ENCODE data around the gene STAG1.

Gene STAG1

DNA sequence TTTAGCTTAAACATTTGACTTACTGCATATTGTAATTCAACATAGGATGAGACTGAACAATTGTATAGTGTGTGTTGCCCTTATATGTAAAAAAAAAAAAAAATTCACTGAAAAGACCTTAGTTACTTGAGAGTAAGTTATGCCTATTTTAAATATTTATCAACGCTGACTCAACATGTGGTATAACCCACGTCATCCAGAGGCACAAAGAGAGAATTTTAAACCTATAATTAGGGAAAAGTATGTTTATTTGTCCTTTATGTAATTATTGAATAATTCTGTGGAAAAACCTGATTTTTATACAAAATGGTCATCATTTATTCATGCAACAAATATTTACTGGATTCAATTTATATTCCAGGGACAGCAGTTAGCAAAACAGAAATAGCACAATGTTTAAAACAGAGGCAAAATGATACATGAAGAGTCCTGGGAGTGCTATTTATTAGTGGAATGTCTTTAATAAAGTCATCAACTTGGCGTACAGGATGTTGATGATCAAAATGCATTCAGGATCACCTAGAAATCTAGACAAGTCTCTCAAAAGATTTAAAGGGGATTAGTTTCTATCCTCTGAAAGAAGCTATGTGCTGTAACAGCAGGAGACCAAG, 278.4 kb downstream of the STAG1 start:
- H3K27ac ChIP-seq: no peak overlapping the region
- TF ChIP-seq ZFX (IDR thresholded peaks at IDR 0.05; ENCODE audit: borderline replicate concordance): no peak
- no peak for TF ChIP-seq CTCF (IDR thresholded peaks at IDR 0.05)

DNA sequence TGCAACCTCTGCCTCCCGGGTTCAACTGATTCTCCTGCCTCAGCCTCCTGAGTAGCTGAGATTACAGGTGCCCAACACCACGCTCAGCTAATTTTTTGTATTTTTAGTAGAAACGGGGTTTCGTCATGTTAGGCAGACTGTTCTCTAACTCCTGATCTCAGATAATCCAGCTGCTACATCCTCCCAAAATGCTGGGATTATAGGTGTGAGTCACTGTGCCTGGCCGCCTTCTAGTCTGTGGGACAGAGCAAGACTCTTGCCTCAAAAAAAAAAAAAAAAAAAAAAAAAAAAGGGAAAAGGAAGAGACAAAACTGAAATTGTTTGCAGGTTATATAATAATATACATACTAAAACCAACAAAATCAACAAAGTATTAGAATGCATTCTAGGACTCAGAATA, 286.9 kb downstream of the STAG1 start:
- TF ChIP-seq ZFX (IDR thresholded peaks at IDR 0.05; ENCODE audit: borderline replicate concordance) (no peak), CTCF (IDR thresholded peaks at IDR 0.05) (no peak)
- H3K27ac ChIP-seq: no peak overlapping the region

DNA sequence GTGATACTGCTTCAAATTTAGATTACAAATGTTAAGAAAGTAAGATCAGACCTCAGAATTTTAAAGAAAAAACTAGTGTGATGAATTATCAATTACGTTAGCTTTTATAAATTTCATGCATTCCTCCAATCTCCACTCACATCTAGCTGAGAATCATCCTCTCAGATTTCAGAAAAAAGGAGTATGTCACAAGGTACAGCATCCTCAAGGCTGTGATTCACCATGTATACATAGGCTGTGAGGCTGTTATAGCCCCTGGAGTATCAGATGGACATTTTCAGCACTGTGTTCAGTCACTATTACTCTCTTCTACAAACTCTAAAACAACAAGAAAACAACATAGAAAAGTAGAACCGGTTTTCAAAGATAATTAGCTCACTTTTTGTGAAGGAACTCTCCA, 287.7 kb downstream of the STAG1 start:
- H3K27ac ChIP-seq: no peak overlapping the region
- TF ChIP-seq ZFX (IDR thresholded peaks at IDR 0.05; ENCODE audit: borderline replicate concordance) (no peak), CTCF (IDR thresholded peaks at IDR 0.05) (no peak)

GRCh38 chr3:136463170-136463569, 289.0 kb downstream of the STAG1 start:
- no peak overlapping the region for H3K27ac ChIP-seq
- no peak for TF ChIP-seq ZFX (IDR thresholded peaks at IDR 0.05; ENCODE audit: borderline replicate concordance)
- no peak for TF ChIP-seq CTCF (IDR thresholded peaks at IDR 0.05)

GRCh38 chr3:136457793-136458192, 294.4 kb downstream of the STAG1 start:
- TF ChIP-seq CTCF (IDR thresholded peaks at IDR 0.05): no peak
- TF ChIP-seq ZFX (IDR thresholded peaks at IDR 0.05; ENCODE audit: borderline replicate concordance): no peak
- no peak overlapping the region for H3K27ac ChIP-seq

DNA sequence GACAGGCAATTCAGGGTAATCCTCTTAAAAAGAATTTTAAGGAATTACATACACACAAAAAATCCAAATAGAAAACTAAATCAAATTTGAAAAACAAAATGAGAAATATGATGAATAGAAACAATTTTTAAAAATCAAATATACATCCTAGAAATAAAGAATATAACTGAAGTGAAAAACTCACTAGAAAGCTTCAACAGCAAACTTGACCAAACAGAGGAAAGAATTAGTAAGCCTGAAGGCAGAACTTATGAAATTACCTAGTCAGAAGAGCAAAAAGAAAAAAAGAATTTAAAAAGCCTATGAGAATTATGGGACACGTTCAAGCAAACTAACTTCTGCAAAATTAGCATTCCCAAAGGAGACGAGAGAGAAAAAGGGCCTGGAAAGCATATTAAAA, 296.0 kb downstream of the STAG1 start:
- no peak overlapping the region for H3K27ac ChIP-seq
- no peak for TF ChIP-seq ZFX (IDR thresholded peaks at IDR 0.05; ENCODE audit: borderline replicate concordance)
- no peak for TF ChIP-seq CTCF (IDR thresholded peaks at IDR 0.05)

GRCh38 chr3:136444581-136444980, 307.6 kb downstream of the STAG1 start:
- no peak overlapping the region for H3K27ac ChIP-seq
- TF ChIP-seq CTCF (IDR thresholded peaks at IDR 0.05) (no peak), ZFX (IDR thresholded peaks at IDR 0.05; ENCODE audit: borderline replicate concordance) (no peak)

Measured in 22Rv1 (cell line).